GM23338 (cell line): ENCODE measurements around the gene LINC00305. TPM values are rescaled to one million over a fixed set of nuclear protein-coding genes. Genes with fewer than 3 reads are reported as not detected.
A peak's percentile ranks its signal among the peaks of the same experiment; 100 is the strongest.

Experiments
- ATAC-seq: fragments of 200-7000 bp; cut with Tn5 transposase; 3 replicates; pipeline ENCODE4 v1.9.1; 2020
- DNase-seq: peaks from one replicate; pipeline ENCODE4 v3.0.0-alpha.2; 2015; ENCODE audit warnings: low spot score
- H2AFZ ChIP-seq: fragments of 200-600 bp; sonication (generic); 2 replicates; pipeline ENCODE4 v1.8.0; 2016; ENCODE audit warnings: antibody characterized with exemption, mild to moderate bottlenecking, moderate library complexity
- H3F3A ChIP-seq: fragments of 200-600 bp; sonication (generic); replicated peaks from 2 replicates; pipeline ENCODE4 v1.8.0; 2017; ENCODE audit warnings: antibody characterized with exemption, mixed run types, low read depth
- H3K27ac ChIP-seq: fragments of 200-600 bp; sonication (generic); 2 replicates; pipeline ENCODE4 v1.6.1; 2016; ENCODE audit warnings: low read depth
- H3K27me3 ChIP-seq: fragments of 200-600 bp; sonication (generic); 2 replicates; pipeline ENCODE4 v1.8.0; 2016; ENCODE audit warnings: mild to moderate bottlenecking, mixed run types, moderate library complexity; ENCODE audit not compliant: insufficient read depth
- H3K36me3 ChIP-seq: fragments of 200-600 bp; sonication (generic); 2 replicates; pipeline ENCODE4 v1.8.0; 2016; ENCODE audit warnings: mild to moderate bottlenecking; ENCODE audit not compliant: insufficient read depth
- H3K4me1 ChIP-seq: fragments of 200-600 bp; sonication (generic); 2 replicates; pipeline ENCODE4 v1.8.0; 2016; ENCODE audit warnings: mild to moderate bottlenecking, moderate library complexity; ENCODE audit not compliant: insufficient read depth
- H3K4me2 ChIP-seq: fragments of 200-600 bp; sonication (generic); 2 replicates; pipeline ENCODE4 v1.7.1; 2017; ENCODE audit warnings: mixed run types
- H3K4me3 ChIP-seq: fragments of 200-600 bp; sonication (generic); 2 replicates; pipeline ENCODE4 v1.6.1; 2016; ENCODE audit warnings: mixed run types
- H3K79me2 ChIP-seq: fragments of 200-600 bp; sonication (generic); replicated peaks from 2 replicates; pipeline ENCODE4 v1.8.0; 2017; ENCODE audit warnings: mild to moderate bottlenecking; ENCODE audit not compliant: insufficient read depth
- H3K9me2 ChIP-seq: fragments of 200-600 bp; sonication (generic); 2 replicates; pipeline ENCODE4 v1.8.0; 2017; ENCODE audit not compliant: insufficient read depth
- H4K20me1 ChIP-seq: fragments of 200-600 bp; sonication (generic); replicated peaks from 2 replicates; pipeline ENCODE4 v1.8.0; 2017; ENCODE audit warnings: mild to moderate bottlenecking; ENCODE audit not compliant: insufficient read depth
- H3K27ac Mint-ChIP-seq: 2 replicates; pipeline ENCODE4 v1.8.0; 2020; ENCODE audit warnings: inconsistent platforms, mild to moderate bottlenecking, moderate library complexity, mixed read lengths
- H3K27me3 Mint-ChIP-seq: 3 replicates; pipeline ENCODE4 v1.8.0; 2022; ENCODE audit warnings: low read depth, mild to moderate bottlenecking, moderate library complexity, mixed read lengths, inconsistent platforms; ENCODE audit not compliant: insufficient read depth, poor library complexity
- H3K36me3 Mint-ChIP-seq: 3 replicates; pipeline ENCODE4 v1.8.0; 2021; ENCODE audit warnings: low read depth, mild to moderate bottlenecking, inconsistent platforms, moderate library complexity, mixed read lengths
- H3K4me1 Mint-ChIP-seq: 3 replicates; pipeline ENCODE4 v1.8.0; 2020; ENCODE audit warnings: mild to moderate bottlenecking, inconsistent platforms, mixed read lengths
- H3K4me3 Mint-ChIP-seq: 3 replicates; pipeline ENCODE4 v1.8.0; 2021; ENCODE audit warnings: moderate library complexity, mild to moderate bottlenecking, inconsistent platforms, mixed read lengths
- H3K9me3 Mint-ChIP-seq: 3 replicates; pipeline ENCODE4 v1.8.0; 2020; ENCODE audit warnings: moderate library complexity, mild to moderate bottlenecking, inconsistent platforms, mixed read lengths
- CREB1 ChIP-seq: fragments of 250-450 bp; sonication (Bioruptor Pico); IDR thresholded peaks from 2 replicates; pipeline ENCODE4 v1.5.0; 2020; ENCODE audit warnings: low read depth, mild to moderate bottlenecking, moderate library complexity
- CTCF ChIP-seq, 2 experiments: fragments of 200-600 bp in 1 of 2; sonication (generic) in 1 of 2; conservative IDR thresholded peaks; 2 replicates each; pipeline versions ENCODE4 v1.5.1 to v1.6.1; 2016 to 2017; ENCODE audit warnings: antibody characterized with exemption in 2 of 2, low read depth in 2 of 2, mild to moderate bottlenecking in 2 of 2, moderate library complexity in 1 of 2
- ETS1 ChIP-seq: IDR thresholded peaks from 2 replicates; pipeline ENCODE4 v1.6.1; 2016; ENCODE audit warnings: antibody characterized with exemption
- EZH2 ChIP-seq: fragments of 200-600 bp; sonication (generic); IDR thresholded peaks from one replicate; pipeline ENCODE4 v1.8.0; 2017; ENCODE audit warnings: antibody characterized with exemption, mild to moderate bottlenecking, low read depth; ENCODE audit not compliant: unreplicated experiment
- EZH2phosphoT487 ChIP-seq: fragments of 200-600 bp; sonication (generic); IDR thresholded peaks from one replicate; pipeline ENCODE4 v1.8.1; 2018; ENCODE audit warnings: antibody characterized with exemption; ENCODE audit not compliant: unreplicated experiment
- JUNB ChIP-seq: IDR thresholded peaks from one replicate; pipeline ENCODE4 v1.6.1; 2016; ENCODE audit warnings: antibody characterized with exemption; ENCODE audit not compliant: unreplicated experiment
- NANOG ChIP-seq: IDR thresholded peaks from 2 replicates; pipeline ENCODE4 v1.6.1; 2016; ENCODE audit warnings: antibody characterized with exemption, borderline replicate concordance
- POLR2AphosphoS5 ChIP-seq: IDR thresholded peaks from 2 replicates; pipeline ENCODE4 v1.6.1; 2016; ENCODE audit warnings: antibody characterized with exemption, low read depth
- REST ChIP-seq: IDR thresholded peaks from one replicate; pipeline ENCODE4 v1.6.1; 2018; ENCODE audit warnings: antibody characterized with exemption; ENCODE audit not compliant: unreplicated experiment
- STAT1 ChIP-seq: IDR thresholded peaks from one replicate; pipeline ENCODE4 v1.6.1; 2016; ENCODE audit warnings: antibody characterized with exemption; ENCODE audit not compliant: unreplicated experiment
- ZNF114 ChIP-seq: fragments of 250-450 bp; sonication (Bioruptor Pico); IDR thresholded peaks from 2 replicates; pipeline ENCODE4 v1.5.0; 2020; ENCODE audit warnings: mild to moderate bottlenecking, moderate library complexity
- ZNF331 ChIP-seq: fragments of 250-450 bp; sonication (Bioruptor Pico); IDR thresholded peaks from 2 replicates; pipeline ENCODE4 v1.5.0; 2020; ENCODE audit warnings: low read depth, mild to moderate bottlenecking, moderate library complexity
- polyA plus RNA-seq: library from polyadenylated mRNA; unstranded; fragments of >200 nt; fragmentation: Nextera tagmentation; extraction: Ambion mirVana; gene quantifications from 2 replicates; pipeline ENCODE4 v1.2.1, GENCODE V29; 2016
- total RNA-seq: library from RNA; depleted of rRNA; stranded (reverse); fragments of >200 nt; shearing (Covaris generic); gene quantifications from 2 replicates; pipeline ENCODE4 v1.2.3, GENCODE V29; 2014

LINC00305 gene
- total and polyA plus RNA-seq, 2 experiments from 2014 or later: not detected

- H3K4me1 ChIP-seq: peaks cover 13% of the 10 kb centered on the region
- Mint-ChIP-seq H3K27ac (peak overlapping the region; percentile 82; the same call in 1 of the 2 replicates), H3K27me3 (no peaks in the 10 kb centered on the region), H3K9me3 (no peaks in the 10 kb centered on the region), H3K4me1 (peaks cover 38% of the 10 kb centered on the region), H3K36me3 (no peaks in the 10 kb centered on the region), H3K4me3 (no peak overlapping the region)
- no peak for ATAC-seq
- peaks cover 9% of the 10 kb centered on the region; the same call in 1 of the 2 replicates for H3K9me2 ChIP-seq
- H3F3A ChIP-seq: no peaks in the 10 kb centered on the region
- no peak overlapping the region for H3K27ac ChIP-seq
- no peaks in the 10 kb centered on the region for H4K20me1 ChIP-seq
- TF ChIP-seq REST (no peak), EZH2 (no peak), ETS1 (no peak), CREB1 (no peak), NANOG (no peak), EZH2phosphoT487 (no peak), ZNF331 (CRISPR knock-in tag) (no peak)
- H2AFZ ChIP-seq: no peak overlapping the region
- H3K4me3 ChIP-seq: no peak overlapping the region
- DNase-seq: no peak
- no peak overlapping the region for H3K4me2 ChIP-seq
- H3K27me3 ChIP-seq: no peaks in the 10 kb centered on the region
- no peaks in the 10 kb centered on the region for H3K36me3 ChIP-seq
- no peaks in the 10 kb centered on the region for H3K79me2 ChIP-seq
These were observed 16.0 kb downstream of the LINC00305 start for GRCh38 chr18:64132871-64133270.

- no peaks in the 10 kb centered on the region for H3F3A ChIP-seq
- no peak overlapping the region for H3K4me2 ChIP-seq
- peak overlapping the region; percentile 35; the same call in 1 of the 2 replicates for H3K27ac Mint-ChIP-seq
- H3K4me3 Mint-ChIP-seq: no peak overlapping the region
- no peak overlapping the region for H3K4me3 ChIP-seq
- peaks cover 39% of the 10 kb centered on the region for H3K4me1 Mint-ChIP-seq
- DNase-seq (no peak), ATAC-seq (no peak)
- H3K27ac ChIP-seq: no peak overlapping the region
- H3K79me2 ChIP-seq: no peaks in the 10 kb centered on the region
- peaks cover 14% of the 10 kb centered on the region for H3K4me1 ChIP-seq
- no peaks in the 10 kb centered on the region for H3K36me3 ChIP-seq
- no peak overlapping the region for H2AFZ ChIP-seq
- no peaks in the 10 kb centered on the region for H3K27me3 Mint-ChIP-seq
- no peaks in the 10 kb centered on the region for H3K9me3 Mint-ChIP-seq
- H3K27me3 ChIP-seq: no peaks in the 10 kb centered on the region
- no peaks in the 10 kb centered on the region for H3K36me3 Mint-ChIP-seq
- peaks cover 9% of the 10 kb centered on the region; the same call in 1 of the 2 replicates for H3K9me2 ChIP-seq
- H4K20me1 ChIP-seq: no peaks in the 10 kb centered on the region
- TF ChIP-seq ZNF331 (CRISPR knock-in tag) (no peak), POLR2AphosphoS5 (no peak), JUNB (no peak), EZH2phosphoT487 (no peak), ZNF114 (CRISPR knock-in tag) (no peak), STAT1 (no peak), CTCF (conservative IDR thresholded peaks at IDR 0.05; ENCODE audit: low read depth in 2 of 2) (no peak), ETS1 (no peak), NANOG (no peak), REST (no peak), CREB1 (no peak)
These were observed 17.6 kb downstream of the LINC00305 start for GRCh38 chr18:64131314-64131713.
